Measurements from ENCODE around the gene PSMD11. TPM values are rescaled to one million over a fixed set of nuclear protein-coding genes. Genes with fewer than 3 reads are reported as not detected.

PSMD11 gene
- total RNA-seq, 1 donor from 2014 or later = 109 TPM

DNA sequence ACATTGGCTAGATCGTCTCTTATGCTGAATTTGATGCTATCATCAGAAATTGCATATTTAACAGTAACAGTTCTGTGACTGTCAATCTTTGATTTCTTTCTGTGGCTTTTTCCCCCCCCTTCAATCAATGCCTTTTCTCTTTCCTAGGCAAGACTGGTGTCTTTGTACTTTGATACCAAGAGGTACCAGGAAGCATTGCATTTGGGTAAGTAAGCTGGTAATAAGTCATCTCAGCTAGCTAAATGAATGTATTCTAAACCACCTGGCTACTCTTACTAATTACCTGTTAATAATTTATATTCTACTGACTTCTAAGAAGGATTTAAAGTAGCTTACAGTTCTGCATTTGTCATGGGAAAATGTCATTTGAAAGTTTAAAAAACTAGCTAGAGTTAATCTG is 20.1 kb downstream of the PSMD11 start:
- TF ChIP-seq, protein P1, sequence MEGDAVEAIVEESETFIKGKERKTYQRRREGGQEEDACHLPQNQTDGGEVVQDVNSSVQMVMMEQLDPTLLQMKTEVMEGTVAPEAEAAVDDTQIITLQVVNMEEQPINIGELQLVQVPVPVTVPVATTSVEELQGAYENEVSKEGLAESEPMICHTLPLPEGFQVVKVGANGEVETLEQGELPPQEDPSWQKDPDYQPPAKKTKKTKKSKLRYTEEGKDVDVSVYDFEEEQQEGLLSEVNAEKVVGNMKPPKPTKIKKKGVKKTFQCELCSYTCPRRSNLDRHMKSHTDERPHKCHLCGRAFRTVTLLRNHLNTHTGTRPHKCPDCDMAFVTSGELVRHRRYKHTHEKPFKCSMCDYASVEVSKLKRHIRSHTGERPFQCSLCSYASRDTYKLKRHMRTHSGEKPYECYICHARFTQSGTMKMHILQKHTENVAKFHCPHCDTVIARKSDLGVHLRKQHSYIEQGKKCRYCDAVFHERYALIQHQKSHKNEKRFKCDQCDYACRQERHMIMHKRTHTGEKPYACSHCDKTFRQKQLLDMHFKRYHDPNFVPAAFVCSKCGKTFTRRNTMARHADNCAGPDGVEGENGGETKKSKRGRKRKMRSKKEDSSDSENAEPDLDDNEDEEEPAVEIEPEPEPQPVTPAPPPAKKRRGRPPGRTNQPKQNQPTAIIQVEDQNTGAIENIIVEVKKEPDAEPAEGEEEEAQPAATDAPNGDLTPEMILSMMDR (conservative IDR thresholded peaks at IDR 0.05) = no peak
- Mint-ChIP-seq H3K36me3 (peaks cover 34% of the 10 kb centered on the region), H3K27ac (no peak overlapping the region), H3K9me3 (no peaks in the 10 kb centered on the region), H3K27me3 (no peaks in the 10 kb centered on the region), H3K4me3 (no peak overlapping the region), H3K4me1 (ENCODE audit: unreplicated experiment) (no peaks in the 10 kb centered on the region)
- no peak for DNase-seq (ENCODE audit: extremely low spot score, unreplicated experiment)

DNA sequence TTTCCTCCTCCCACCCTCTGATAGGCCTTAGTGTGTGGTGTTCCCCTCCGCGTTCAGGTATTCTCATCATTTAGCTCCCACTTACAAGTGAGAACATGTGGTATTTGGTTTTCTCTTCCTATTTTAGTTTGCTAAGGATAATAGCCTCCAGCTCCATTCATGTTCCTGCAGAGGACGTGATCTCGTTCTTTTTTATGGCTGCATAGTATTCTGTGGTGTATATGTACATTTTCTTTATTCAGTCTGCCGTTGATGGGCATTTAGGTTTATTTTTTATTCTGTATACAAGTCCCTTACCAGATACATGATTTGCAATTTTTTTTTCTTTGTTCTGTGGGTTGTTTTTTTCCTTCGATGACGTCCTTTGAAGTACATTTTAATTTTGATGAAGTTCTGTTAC is 23.6 kb downstream of the PSMD11 start:
- no peaks in the 10 kb centered on the region for H3K9me3 Mint-ChIP-seq
- H3K4me3 Mint-ChIP-seq = no peak overlapping the region
- no peak for DNase-seq (ENCODE audit: extremely low spot score, unreplicated experiment)
- TF ChIP-seq, protein P1 (conservative IDR thresholded peaks at IDR 0.05) = no peak
- H3K27me3 Mint-ChIP-seq = no peaks in the 10 kb centered on the region
- H3K36me3 Mint-ChIP-seq = peaks cover 31% of the 10 kb centered on the region
- no peak overlapping the region for H3K27ac Mint-ChIP-seq
- no peaks in the 10 kb centered on the region for H3K4me1 Mint-ChIP-seq (ENCODE audit: unreplicated experiment)

DNA sequence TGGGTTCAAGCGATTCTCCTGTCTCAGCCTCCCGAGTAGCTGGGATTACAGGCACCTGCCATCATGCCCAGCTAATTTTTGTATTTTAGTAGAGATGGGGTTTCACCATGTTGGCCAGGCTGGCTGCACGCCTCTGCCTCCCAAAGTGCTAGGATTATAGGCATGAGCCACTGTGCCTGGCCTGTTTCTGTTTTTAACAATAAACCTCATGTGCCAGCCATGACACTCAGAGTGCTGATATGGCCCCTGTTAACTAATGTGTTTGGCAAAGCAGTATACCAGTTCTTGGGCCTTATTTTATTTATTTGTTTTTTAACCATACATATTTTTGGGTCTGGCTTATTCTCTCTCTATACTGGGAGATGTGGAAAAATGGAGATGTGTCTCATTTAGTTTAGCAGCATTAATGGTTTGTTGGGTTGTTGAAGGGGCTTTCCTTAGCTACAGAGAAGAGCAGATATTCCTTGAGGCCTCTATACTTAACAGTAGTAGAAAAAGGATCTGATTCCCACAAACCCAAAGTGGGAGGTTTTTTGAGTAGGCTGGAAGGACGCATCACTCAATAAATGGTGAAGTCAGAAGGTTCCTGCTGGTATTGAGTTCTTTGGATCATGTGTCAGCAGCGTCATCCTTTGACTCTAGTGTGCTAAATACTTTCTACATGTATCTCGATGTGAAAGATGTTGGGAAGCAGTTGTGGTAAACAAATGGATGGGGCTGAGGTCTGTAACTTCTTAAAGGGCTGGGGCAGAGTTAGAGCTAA is 26.3 kb downstream of the PSMD11 start:
- Mint-ChIP-seq H3K36me3 (peaks cover 41% of the 10 kb centered on the region), H3K4me1 (ENCODE audit: unreplicated experiment) (no peaks in the 10 kb centered on the region), H3K4me3 (no peak overlapping the region), H3K27me3 (no peaks in the 10 kb centered on the region), H3K27ac (no peak overlapping the region), H3K9me3 (no peaks in the 10 kb centered on the region)
- DNase-seq (ENCODE audit: extremely low spot score, unreplicated experiment) = no peak
- TF ChIP-seq, protein P1 (conservative IDR thresholded peaks at IDR 0.05) = no peak

DNA sequence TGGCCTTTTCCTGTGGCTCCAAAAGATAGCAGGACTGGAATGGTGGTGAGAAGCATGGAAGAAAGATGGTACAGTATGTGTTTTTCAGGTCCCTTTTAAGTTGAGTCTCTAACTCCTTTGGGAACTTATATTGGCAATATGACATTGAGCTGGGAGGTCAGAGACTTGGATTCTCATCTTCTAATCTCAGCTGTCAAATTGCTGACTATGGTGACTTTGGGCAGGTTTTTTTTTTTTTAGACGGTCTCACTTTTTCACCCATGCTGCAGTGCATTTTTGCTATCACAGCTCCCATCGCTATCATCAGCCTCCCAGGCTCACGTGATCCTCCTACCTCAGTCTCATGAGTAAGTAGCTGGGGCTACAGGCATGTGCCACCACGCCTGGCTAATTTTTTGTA is 27.3 kb downstream of the PSMD11 start:
- no peaks in the 10 kb centered on the region for H3K27me3 Mint-ChIP-seq
- H3K36me3 Mint-ChIP-seq = peaks cover 40% of the 10 kb centered on the region
- H3K4me3 Mint-ChIP-seq = no peak overlapping the region
- H3K4me1 Mint-ChIP-seq (ENCODE audit: unreplicated experiment) = no peaks in the 10 kb centered on the region
- no peaks in the 10 kb centered on the region for H3K9me3 Mint-ChIP-seq
- no peak overlapping the region for H3K27ac Mint-ChIP-seq
- TF ChIP-seq, protein P1 (conservative IDR thresholded peaks at IDR 0.05) = no peak
- DNase-seq (ENCODE audit: extremely low spot score, unreplicated experiment) = no peak

DNA sequence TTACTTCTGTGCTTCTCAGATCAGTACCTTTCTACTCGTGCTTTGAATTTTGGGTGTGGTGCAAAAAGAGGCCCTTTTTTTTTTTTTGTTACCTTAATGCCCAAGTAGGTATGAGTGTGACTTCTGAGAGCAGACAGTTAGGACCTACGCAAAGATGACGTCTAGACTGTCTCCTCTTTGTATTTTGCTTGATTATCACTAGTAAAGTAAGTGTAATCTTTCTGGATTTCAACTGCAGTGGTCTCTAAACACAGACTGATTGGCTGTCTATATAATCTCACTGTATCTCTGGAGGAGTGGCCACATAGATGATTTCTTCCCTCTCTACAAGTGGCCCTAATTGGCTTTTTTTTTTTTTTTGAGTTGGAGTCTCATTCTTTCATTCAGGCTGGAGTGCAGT is 30.9 kb downstream of the PSMD11 start:
- H3K27me3 Mint-ChIP-seq = no peaks in the 10 kb centered on the region
- no peaks in the 10 kb centered on the region for H3K4me1 Mint-ChIP-seq (ENCODE audit: unreplicated experiment)
- no peak overlapping the region for H3K27ac Mint-ChIP-seq
- no peak for DNase-seq (ENCODE audit: extremely low spot score, unreplicated experiment)
- no peak overlapping the region for H3K4me3 Mint-ChIP-seq
- no peaks in the 10 kb centered on the region for H3K9me3 Mint-ChIP-seq
- TF ChIP-seq, protein P1 (conservative IDR thresholded peaks at IDR 0.05) = no peak
- peaks cover 41% of the 10 kb centered on the region for H3K36me3 Mint-ChIP-seq
